ENCODE data around the gene BAD.

DNA sequence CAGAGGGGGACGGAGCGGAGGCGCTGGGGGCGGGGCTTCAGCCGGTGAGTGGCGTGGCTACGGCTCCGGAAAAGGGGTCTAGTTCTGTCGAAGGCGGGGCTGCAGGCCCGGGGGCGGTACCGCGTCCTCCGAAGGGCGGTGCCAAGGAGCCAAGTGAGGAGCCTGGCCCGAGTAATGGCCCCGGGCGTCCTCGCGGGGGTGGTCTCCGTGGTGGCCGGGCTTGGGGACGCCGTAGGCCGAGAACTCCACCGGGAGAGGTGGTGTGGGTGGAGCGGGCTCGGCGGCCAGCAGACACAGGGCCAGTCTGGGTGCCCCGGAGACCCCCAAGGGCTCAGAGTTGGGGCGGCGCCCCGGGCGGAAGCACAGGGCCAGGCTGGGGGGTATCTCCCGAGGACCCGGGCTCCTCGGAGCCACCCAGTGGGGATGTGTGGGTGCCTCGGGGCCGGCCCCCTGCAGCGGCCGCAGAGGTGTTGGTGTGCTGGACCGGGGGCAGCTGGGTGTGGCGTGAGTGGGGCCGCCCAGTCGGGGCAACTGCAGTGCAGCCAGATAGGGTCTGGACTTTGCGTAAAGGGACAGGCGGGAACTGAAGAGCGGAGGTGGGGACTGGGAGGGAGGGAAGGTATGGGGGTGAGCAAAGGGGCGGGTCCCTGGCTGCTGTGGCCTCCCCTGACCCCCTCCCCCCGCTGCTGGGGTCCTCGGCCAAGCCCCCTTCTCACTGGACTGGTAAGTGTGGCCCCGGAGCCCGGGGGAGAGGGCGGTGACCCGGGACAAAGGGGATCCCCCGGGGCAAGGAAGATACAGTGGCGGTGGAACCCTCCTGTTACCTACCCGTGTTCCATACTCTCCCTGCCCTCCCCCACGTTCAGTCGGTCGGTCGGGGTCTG, 42.7 kb downstream of the BAD start:
- TF ChIP-seq CTCF (conservative IDR thresholded peaks at IDR 0.05; ENCODE audit: low read length) (no peak), EZH2phosphoT487 (IDR thresholded peaks at IDR 0.05; ENCODE audit: borderline replicate concordance, low read depth, low read length) (no peak)

All from OCI-LY7 (cell line).